ENCODE measurements around the gene COG6. TPM values are rescaled to one million over a fixed set of nuclear protein-coding genes. Genes with fewer than 3 reads are reported as not detected.
A peak's percentile ranks its signal among the peaks of the same experiment; 100 is the strongest.

Gene COG6
- total RNA-seq = 21.8 TPM
- long read RNA-seq, transcript COG6-204 (19 exons, 3,563 nt) = major isoform, 13 of 24 reads
- long read RNA-seq, partial matches to known transcripts = 8 of 24 reads
- long read RNA-seq, other reads (novel, unspliced or antisense) = 3 of 24 reads

- peak; percentile 99 for ATAC-seq
- DNase-seq = peak; percentile 95
- intact Hi-C loops (cut with micrococcal nuclease) = no loop called here
These were observed at the start of gene COG6 for GRCh38 chr13:39655569-39656324. Gene COG6 (plus strand): TSS chr13:39655662. CDS start chr13:39655727, 65 bp downstream.

- ATAC-seq = no peak
- intact Hi-C loops (cut with micrococcal nuclease) = no loop called here
- DNase-seq = no peak
These were observed 49.7 kb upstream of the COG6 start for GRCh38 chr13:39605677-39606320.

- intact Hi-C loops (cut with micrococcal nuclease) = no loop called here
- no peak for ATAC-seq
- no peak for DNase-seq
These were observed 47.6 kb upstream of the COG6 start for GRCh38 chr13:39607876-39608275.

- ATAC-seq (peak; percentile 64), DNase-seq (peak; percentile 40)
- intact Hi-C loops (cut with micrococcal nuclease) = loop anchor here (5.0 kb wide), 1 partner anchor 350 kb away; no protein-coding TSS in a partner anchor
These were observed 43.3 kb upstream of the COG6 start for GRCh38 chr13:39612023-39612637.

- DNase-seq (no peak), ATAC-seq (peak; percentile 87)
- intact Hi-C loops (cut with micrococcal nuclease) = loop anchor here (5.0 kb wide), 3 partner anchors 344 to 564 kb away; no protein-coding TSS in a partner anchor
These were observed 39.3 kb upstream of the COG6 start for GRCh38 chr13:39616087-39616694.

- DNase-seq = no peak
- intact Hi-C loops (cut with micrococcal nuclease) = loop anchor here (5.0 kb wide), 3 partner anchors 346 to 566 kb away; no protein-coding TSS in a partner anchor
- no peak for ATAC-seq
These were observed 36.9 kb upstream of the COG6 start for GRCh38 chr13:39618561-39618960.

GRCh38 chr13:39623466-39623865 is 32.0 kb upstream of the COG6 start:
- ATAC-seq (no peak), DNase-seq (no peak)
- intact Hi-C loops (cut with micrococcal nuclease) = no loop called here

GRCh38 chr13:39631307-39631706 is 24.2 kb upstream of the COG6 start:
- DNase-seq = no peak

GRCh38 chr13:39632994-39633393 is 22.5 kb upstream of the COG6 start:
- intact Hi-C loops (cut with micrococcal nuclease) = no loop called here
- no peak for DNase-seq
- ATAC-seq = no peak

More at GRCh38 chr13:39631307-39631706, 24.2 kb upstream of the COG6 start:
- no peak for ATAC-seq
- intact Hi-C loops (cut with micrococcal nuclease) = no loop called here

GRCh38 chr13:39635564-39635963 is 19.9 kb upstream of the COG6 start:
- DNase-seq (no peak), ATAC-seq (no peak)
- intact Hi-C loops (cut with micrococcal nuclease) = no loop called here

- no peak for ATAC-seq
- intact Hi-C loops (cut with micrococcal nuclease) = no loop called here
- no peak for DNase-seq
These were observed 17.6 kb upstream of the COG6 start for GRCh38 chr13:39637890-39638289.

GRCh38 chr13:39641645-39642044 is 13.8 kb upstream of the COG6 start:
- DNase-seq (no peak), ATAC-seq (no peak)
- intact Hi-C loops (cut with micrococcal nuclease) = no loop called here

- DNase-seq = no peak
- intact Hi-C loops (cut with micrococcal nuclease) = no loop called here
- no peak for ATAC-seq
These were observed 9.3 kb upstream of the COG6 start for GRCh38 chr13:39646122-39646521.

- ATAC-seq = no peak
- intact Hi-C loops (cut with micrococcal nuclease) = no loop called here
- no peak for DNase-seq
These were observed 357 bp upstream of the COG6 start for GRCh38 chr13:39655041-39655568.

- intact Hi-C loops (cut with micrococcal nuclease) = no loop called here
- ATAC-seq (peak; percentile 8), DNase-seq (no peak)
These were observed 839 bp downstream of the COG6 start for GRCh38 chr13:39656325-39656677.

- ATAC-seq (no peak), DNase-seq (no peak)
- intact Hi-C loops (cut with micrococcal nuclease) = no loop called here
These were observed 8.0 kb downstream of the COG6 start for GRCh38 chr13:39663508-39663907.

GRCh38 chr13:39663958-39664357 is 8.5 kb downstream of the COG6 start:
- DNase-seq = no peak
- intact Hi-C loops (cut with micrococcal nuclease) = no loop called here

GRCh38 chr13:39665763-39666162 is 10.3 kb downstream of the COG6 start:
- intact Hi-C loops (cut with micrococcal nuclease) = no loop called here
- ATAC-seq = no peak
- no peak for DNase-seq

More at GRCh38 chr13:39663958-39664357, 8.5 kb downstream of the COG6 start:
- no peak for ATAC-seq

GRCh38 chr13:39670445-39670844 is 15.0 kb downstream of the COG6 start:
- DNase-seq (no peak), ATAC-seq (no peak)
- intact Hi-C loops (cut with micrococcal nuclease) = no loop called here

All from left ventricle myocardium superior (tissue), 1 donor.